MCF 10A (cell line): ENCODE measurements around the gene KAT7. TPM values are rescaled to one million over a fixed set of nuclear protein-coding genes. Genes with fewer than 3 reads are reported as not detected.

ENCODE experiments used
- BruUV-seq: library from RNA; stranded (reverse); fragments of 400-500 nt; replicated peaks from 2 replicates; lab custom pipeline; 2021; lab: Mats Ljungman, UMichigan
- CTCF ChIA-PET: fragments of 300-600 bp; sonication (Branson Sonifier 250); formaldehyde crosslinking; extraction: SDS; loops from one replicate; lab custom pipeline; 2021; ENCODE audit warnings: antibody characterized with exemption, inconsistent platforms; lab: Yijun Ruan, JAX
- POLR2A ChIA-PET: fragments of 300-600, 350-650 bp; sonication (Branson Sonifier 250); formaldehyde crosslinking; extraction: SDS; loops from one replicate; lab custom pipeline; 2020; ENCODE audit warnings: antibody characterized with exemption, inconsistent platforms; lab: Yijun Ruan, JAX
- DNase-seq: peaks from one replicate; pipeline ENCODE4 v3.0.0-alpha.2; 2018; ENCODE audit not compliant: unreplicated experiment
- H3K27ac Mint-ChIP-seq: one replicate; pipeline ENCODE4 v1.8.0; 2022; ENCODE audit warnings: mild to moderate bottlenecking, low read depth, mixed read lengths; ENCODE audit not compliant: unreplicated experiment
- H3K27me3 Mint-ChIP-seq: one replicate; pipeline ENCODE4 v1.8.0; 2022; ENCODE audit warnings: mixed read lengths; ENCODE audit not compliant: insufficient read depth, unreplicated experiment
- H3K36me3 Mint-ChIP-seq: one replicate; pipeline ENCODE4 v1.8.0; 2022; ENCODE audit warnings: mild to moderate bottlenecking, moderate library complexity, mixed read lengths; ENCODE audit not compliant: insufficient read depth, unreplicated experiment
- H3K4me1 Mint-ChIP-seq: one replicate; pipeline ENCODE4 v1.8.0; 2022; ENCODE audit warnings: mixed read lengths; ENCODE audit not compliant: insufficient read depth, unreplicated experiment
- H3K4me3 Mint-ChIP-seq: one replicate; pipeline ENCODE4 v1.8.0; 2022; ENCODE audit warnings: mild to moderate bottlenecking, moderate library complexity, mixed read lengths; ENCODE audit not compliant: unreplicated experiment
- H3K9me3 Mint-ChIP-seq: one replicate; pipeline ENCODE4 v1.8.0; 2022; ENCODE audit warnings: mixed read lengths; ENCODE audit not compliant: unreplicated experiment
- intact Hi-C: fragments of 100-400 bp; cut with micrococcal nuclease; formaldehyde crosslinking; loops from 2 replicates; pipeline ENCODE4 v1.14.1; 2022
- total RNA-seq: library from RNA; stranded (reverse); gene quantifications from 2 replicates; pipeline ENCODE4 v1.2.3, GENCODE V29; 2022
- TF ChIP-seq, protein P1 (sequence below): fragments of 200-600 bp; IDR thresholded peaks from one replicate; pipeline ENCODE4 v1.8.0; 2022; ENCODE audit warnings: antibody characterized with exemption, mild to moderate bottlenecking; ENCODE audit not compliant: unreplicated experiment

KAT7 gene
- total RNA-seq, 1 experiment from 2014 or later: 53.7 TPM

DNA sequence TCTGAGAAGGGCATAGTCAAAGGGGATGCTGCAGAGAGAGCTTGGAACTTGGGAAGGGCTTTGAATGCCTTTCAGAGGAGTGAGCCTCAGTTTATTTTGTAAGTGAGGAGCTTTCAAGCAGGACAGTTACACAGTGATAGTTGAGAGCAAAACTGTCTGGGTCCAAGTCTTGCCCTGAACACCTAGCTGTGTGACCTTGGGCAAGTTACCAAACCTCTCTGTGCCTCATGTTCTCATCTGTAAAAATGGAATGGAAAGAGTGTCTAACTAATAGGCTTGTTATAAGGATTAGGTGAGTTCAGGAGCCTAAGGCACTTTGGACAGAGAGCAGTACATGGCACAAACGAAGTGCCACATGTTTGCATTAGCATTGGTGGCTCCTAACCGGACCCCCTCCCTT lies 86.4 kb downstream of the KAT7 start:
- H3K4me1 Mint-ChIP-seq: no peaks in the 10 kb centered on the region
- BruUV-seq: no TSS peak
- no peaks in the 10 kb centered on the region for H3K27me3 Mint-ChIP-seq
- no peak for DNase-seq
- ChIA-PET POLR2A (no interaction called here), CTCF (interaction anchor here (0.5 to 12.7 kb wide), 5 partner anchors 13 to 1411 kb away, joined by 3 to 199 read pairs (median 3); partner anchors contain the start of gene DLX3)
- intact Hi-C loops: no loop called here
- no peaks in the 10 kb centered on the region for H3K9me3 Mint-ChIP-seq
- TF ChIP-seq, protein P1, sequence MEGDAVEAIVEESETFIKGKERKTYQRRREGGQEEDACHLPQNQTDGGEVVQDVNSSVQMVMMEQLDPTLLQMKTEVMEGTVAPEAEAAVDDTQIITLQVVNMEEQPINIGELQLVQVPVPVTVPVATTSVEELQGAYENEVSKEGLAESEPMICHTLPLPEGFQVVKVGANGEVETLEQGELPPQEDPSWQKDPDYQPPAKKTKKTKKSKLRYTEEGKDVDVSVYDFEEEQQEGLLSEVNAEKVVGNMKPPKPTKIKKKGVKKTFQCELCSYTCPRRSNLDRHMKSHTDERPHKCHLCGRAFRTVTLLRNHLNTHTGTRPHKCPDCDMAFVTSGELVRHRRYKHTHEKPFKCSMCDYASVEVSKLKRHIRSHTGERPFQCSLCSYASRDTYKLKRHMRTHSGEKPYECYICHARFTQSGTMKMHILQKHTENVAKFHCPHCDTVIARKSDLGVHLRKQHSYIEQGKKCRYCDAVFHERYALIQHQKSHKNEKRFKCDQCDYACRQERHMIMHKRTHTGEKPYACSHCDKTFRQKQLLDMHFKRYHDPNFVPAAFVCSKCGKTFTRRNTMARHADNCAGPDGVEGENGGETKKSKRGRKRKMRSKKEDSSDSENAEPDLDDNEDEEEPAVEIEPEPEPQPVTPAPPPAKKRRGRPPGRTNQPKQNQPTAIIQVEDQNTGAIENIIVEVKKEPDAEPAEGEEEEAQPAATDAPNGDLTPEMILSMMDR: no peak
- H3K4me3 Mint-ChIP-seq: no peak overlapping the region
- no peaks in the 10 kb centered on the region for H3K36me3 Mint-ChIP-seq
- H3K27ac Mint-ChIP-seq: no peak overlapping the region

DNA sequence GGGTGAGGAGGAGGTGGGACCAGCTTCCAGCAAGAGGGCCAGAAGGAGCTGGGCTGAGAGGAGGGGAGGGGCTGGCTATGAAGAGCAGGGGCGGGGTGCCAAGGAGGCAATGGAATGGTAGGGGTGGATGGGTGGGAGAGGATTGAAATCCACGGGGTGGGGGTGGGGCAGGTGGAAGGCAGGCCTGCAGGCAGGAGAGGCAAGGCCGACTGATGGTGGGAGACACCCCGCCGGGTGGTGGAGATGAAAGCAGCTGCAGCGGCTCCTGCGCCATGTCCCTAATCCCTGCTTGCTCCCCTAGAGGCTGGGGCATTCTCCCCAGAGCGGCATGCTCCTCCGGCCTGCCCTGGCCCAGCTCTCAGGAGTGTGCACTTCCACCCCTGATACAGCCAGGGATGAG lies 87.2 kb downstream of the KAT7 start:
- CTCF ChIA-PET: interaction anchor here (0.6 to 12.7 kb wide), 5 partner anchors 77 to 198 kb away, joined by 3 to 199 read pairs (median 3); partner anchors contain the start of gene DLX3
- Mint-ChIP-seq H3K4me3 (no peak overlapping the region), H3K27me3 (no peaks in the 10 kb centered on the region), H3K9me3 (no peaks in the 10 kb centered on the region), H3K27ac (no peak overlapping the region), H3K4me1 (no peaks in the 10 kb centered on the region), H3K36me3 (no peaks in the 10 kb centered on the region)
- intact Hi-C loops: no loop called here
- no TSS peak for BruUV-seq
- POLR2A ChIA-PET: no interaction called here
- TF ChIP-seq, protein P1: no peak
- DNase-seq: no peak

DNA sequence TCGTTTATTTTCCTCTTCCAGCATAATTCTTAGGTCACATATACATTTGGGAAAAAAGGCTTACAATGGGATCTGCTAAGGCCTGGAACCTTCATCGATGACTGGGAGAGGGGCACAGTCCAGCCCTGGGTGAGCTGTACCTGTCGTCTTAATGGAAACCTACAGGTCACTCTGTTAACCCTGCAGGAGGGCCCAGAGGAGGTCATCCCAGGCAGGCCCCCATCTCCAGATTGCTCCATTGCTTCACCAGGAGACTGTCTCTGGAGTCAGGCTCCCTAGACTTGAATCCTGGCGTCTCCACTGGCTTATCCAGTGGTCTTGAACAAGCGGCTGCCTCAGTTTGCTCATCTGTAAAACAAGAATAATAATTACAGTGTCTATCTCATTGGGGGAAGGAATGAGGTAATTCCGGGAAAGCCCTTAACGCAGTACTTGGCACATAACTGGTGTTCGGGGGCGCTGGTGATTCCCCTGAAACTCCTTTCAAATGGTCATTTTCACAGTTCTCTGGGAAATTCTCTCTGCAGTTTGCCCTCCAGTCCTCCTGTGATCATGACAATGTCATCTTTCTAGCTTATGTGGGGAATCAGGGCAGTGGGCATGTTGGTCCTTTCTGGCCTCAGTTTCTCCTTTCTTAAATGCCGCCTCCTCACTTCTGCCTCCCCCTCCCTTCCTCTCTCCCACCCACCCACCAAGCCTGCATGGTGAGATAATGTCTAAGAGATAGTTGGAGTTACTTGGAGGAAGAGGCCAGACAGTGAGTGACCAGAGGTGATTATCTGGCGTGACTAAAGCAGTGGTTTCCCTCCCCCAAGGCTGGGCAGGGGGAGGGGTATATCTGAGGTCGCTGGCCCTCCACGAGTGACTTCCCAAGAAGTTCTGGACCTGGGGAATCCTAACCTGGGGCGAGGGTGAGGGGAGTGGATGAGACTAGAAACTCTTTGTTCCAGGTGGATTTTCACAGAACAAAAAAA lies 90.7 kb downstream of the KAT7 start:
- H3K27ac Mint-ChIP-seq: no peak overlapping the region

More for the DNA sequence above, 90.7 kb downstream of the KAT7 start:
- ChIA-PET POLR2A (interaction anchor here (2.1 kb wide), 1 partner anchor 117 kb away, joined by 5 read pairs; no protein-coding TSS in a partner anchor), CTCF (interaction anchor here (0.7 to 12.7 kb wide), 15 partner anchors 9 to 125 kb away, joined by 3 to 199 read pairs (median 5); partner anchors contain the start of gene DLX3)
- TF ChIP-seq, protein P1: no peak
- no peak for DNase-seq
- BruUV-seq: no TSS peak
- Mint-ChIP-seq H3K4me1 (no peaks in the 10 kb centered on the region), H3K27me3 (peaks cover 20% of the 10 kb centered on the region), H3K4me3 (no peak overlapping the region), H3K36me3 (no peaks in the 10 kb centered on the region), H3K9me3 (no peaks in the 10 kb centered on the region)
- intact Hi-C loops: no loop called here
